HEK293T (cell line): ENCODE results near the gene GPR107.

Experiments
- CTCF ChIA-PET: fragments of 350-600 bp; formaldehyde crosslinking; extraction: SDS; loops from one replicate; lab custom pipeline; 2021; ENCODE audit warnings: antibody characterized with exemption, inconsistent platforms; lab: Yijun Ruan, JAX
- POLR2A ChIA-PET: fragments of 350-600 bp; formaldehyde crosslinking; extraction: SDS; loops from one replicate; lab custom pipeline; 2020; ENCODE audit warnings: antibody characterized with exemption, inconsistent platforms; lab: Yijun Ruan, JAX
- DNase-seq: peaks from one replicate; pipeline ENCODE4 v3.0.0; 2012; ENCODE audit warnings: mixed read lengths; ENCODE audit errors: extremely low spot score
- ARNT ChIP-seq: fragments of 450-650 bp; IDR thresholded peaks from 2 replicates; pipeline ENCODE4 v1.6.1; 2017; ENCODE audit warnings: mild to moderate bottlenecking
- BHLHE40 ChIP-seq: fragments of 450-650 bp; IDR thresholded peaks from 2 replicates; pipeline ENCODE4 v1.6.1; 2016; ENCODE audit warnings: mild to moderate bottlenecking, moderate library complexity, borderline replicate concordance
- CTBP1 ChIP-seq: fragments of 450-650 bp; IDR thresholded peaks from 2 replicates; pipeline ENCODE4 v1.6.1; 2016; ENCODE audit warnings: borderline replicate concordance
- ELF4 ChIP-seq: fragments of 450-650 bp; IDR thresholded peaks from 2 replicates; pipeline ENCODE4 v1.6.1; 2017; ENCODE audit warnings: antibody characterized with exemption
- FOXA1 ChIP-seq: fragments of 450-650 bp; IDR thresholded peaks from 2 replicates; pipeline ENCODE4 v1.6.1; 2016; ENCODE audit warnings: mild to moderate bottlenecking
- FOXK2 ChIP-seq: fragments of 450-650 bp; IDR thresholded peaks from 2 replicates; pipeline ENCODE4 v1.6.1; 2016; ENCODE audit warnings: mild to moderate bottlenecking
- FOXM1 ChIP-seq: fragments of 450-650 bp; IDR thresholded peaks from 2 replicates; pipeline ENCODE4 v1.6.1; 2017; ENCODE audit warnings: mild to moderate bottlenecking, borderline replicate concordance
- HDGF ChIP-seq: fragments of 450-650 bp; IDR thresholded peaks from 2 replicates; pipeline ENCODE4 v1.6.1; 2017; ENCODE audit warnings: antibody characterized with exemption, borderline replicate concordance
- L3MBTL2 ChIP-seq: fragments of 450-650 bp; conservative IDR thresholded peaks from 2 replicates; pipeline ENCODE4 v1.6.1; 2016; ENCODE audit warnings: mild to moderate bottlenecking
- LEF1 ChIP-seq: fragments of 450-650 bp; IDR thresholded peaks from 2 replicates; pipeline ENCODE4 v1.6.1; 2017; ENCODE audit warnings: mild to moderate bottlenecking, borderline replicate concordance
- NFRKB ChIP-seq: fragments of 450-650 bp; IDR thresholded peaks from 2 replicates; pipeline ENCODE4 v1.6.1; 2016; ENCODE audit warnings: mild to moderate bottlenecking, moderate library complexity
- SP1 ChIP-seq: fragments of 450-650 bp; IDR thresholded peaks from 2 replicates; pipeline ENCODE4 v1.6.1; 2017
- SUZ12 ChIP-seq: fragments of 450-650 bp; IDR thresholded peaks from 2 replicates; pipeline ENCODE4 v1.6.1; 2016; ENCODE audit warnings: mild to moderate bottlenecking
- TARDBP ChIP-seq: fragments of 450-650 bp; IDR thresholded peaks from 2 replicates; pipeline ENCODE4 v1.6.1; 2016
- ZNF384 ChIP-seq: fragments of 450-650 bp; IDR thresholded peaks from 2 replicates; pipeline ENCODE4 v1.6.1; 2016
- TF ChIP-seq, protein P1 (sequence below): fragments of 450-650 bp; IDR thresholded peaks from 2 replicates; pipeline ENCODE4 v1.6.1; 2016

Gene GPR107

GRCh38 chr9:130073373-130073772 lies 19.7 kb downstream of the GPR107 start:
- POLR2A ChIA-PET: no interaction called here
- TF ChIP-seq TARDBP: no peak
- TF ChIP-seq LEF1: no peak
- TF ChIP-seq BHLHE40: no peak
- TF ChIP-seq ARNT: no peak
- no peak for TF ChIP-seq FOXM1
- TF ChIP-seq SP1: no peak
- no peak for TF ChIP-seq HDGF
- no peak for TF ChIP-seq NFRKB
- TF ChIP-seq, protein P1, sequence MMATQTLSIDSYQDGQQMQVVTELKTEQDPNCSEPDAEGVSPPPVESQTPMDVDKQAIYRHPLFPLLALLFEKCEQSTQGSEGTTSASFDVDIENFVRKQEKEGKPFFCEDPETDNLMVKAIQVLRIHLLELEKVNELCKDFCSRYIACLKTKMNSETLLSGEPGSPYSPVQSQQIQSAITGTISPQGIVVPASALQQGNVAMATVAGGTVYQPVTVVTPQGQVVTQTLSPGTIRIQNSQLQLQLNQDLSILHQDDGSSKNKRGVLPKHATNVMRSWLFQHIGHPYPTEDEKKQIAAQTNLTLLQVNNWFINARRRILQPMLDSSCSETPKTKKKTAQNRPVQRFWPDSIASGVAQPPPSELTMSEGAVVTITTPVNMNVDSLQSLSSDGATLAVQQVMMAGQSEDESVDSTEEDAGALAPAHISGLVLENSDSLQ: no peak

DNA sequence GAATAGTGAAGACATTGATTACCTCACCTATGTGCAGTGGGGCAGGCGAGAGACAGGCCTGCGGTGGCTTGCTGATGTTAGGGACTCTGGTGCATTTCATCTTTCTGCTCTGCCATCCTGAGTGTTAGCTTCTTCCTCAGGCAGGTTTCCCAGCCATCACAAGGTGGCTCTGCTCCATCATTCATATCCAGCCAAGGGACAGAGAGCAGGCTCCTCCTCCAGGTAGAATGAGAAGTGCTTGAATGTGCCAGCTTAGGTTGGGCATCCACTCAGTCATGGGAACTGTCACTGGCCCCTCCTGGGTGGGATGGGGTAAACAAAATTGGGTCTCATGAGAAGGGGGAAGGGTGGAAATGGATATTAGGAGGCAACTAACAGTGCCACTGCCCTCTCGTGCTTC lies 24.8 kb downstream of the GPR107 start:
- POLR2A ChIA-PET: no interaction called here
- no peak for DNase-seq
- no peak for TF ChIP-seq FOXA1
- TF ChIP-seq ARNT: no peak
- TF ChIP-seq FOXK2: no peak
- no peak for TF ChIP-seq SP1
- TF ChIP-seq LEF1: no peak
- TF ChIP-seq ZNF384: no peak
- CTCF ChIA-PET: no interaction called here

More at GRCh38 chr9:130073373-130073772, 19.7 kb downstream of the GPR107 start:
- DNase-seq: no peak
- CTCF ChIA-PET: no interaction called here

GRCh38 chr9:130084337-130084736 lies 30.6 kb downstream of the GPR107 start:
- CTCF ChIA-PET: no interaction called here
- TF ChIP-seq TARDBP: no peak
- TF ChIP-seq LEF1: no peak
- TF ChIP-seq, protein P1: no peak
- TF ChIP-seq NFRKB: no peak
- TF ChIP-seq SUZ12: no peak
- TF ChIP-seq FOXK2: no peak
- no peak for TF ChIP-seq BHLHE40
- no peak for TF ChIP-seq ELF4
- TF ChIP-seq SP1: no peak
- no peak for TF ChIP-seq HDGF
- TF ChIP-seq L3MBTL2: no peak
- no peak for TF ChIP-seq FOXM1
- no peak for TF ChIP-seq ZNF384
- TF ChIP-seq FOXA1: no peak
- no peak for TF ChIP-seq CTBP1
- POLR2A ChIA-PET: no interaction called here
- no peak for DNase-seq

- DNase-seq: no peak
- no peak for TF ChIP-seq CTBP1
- TF ChIP-seq FOXM1: no peak
- no peak for TF ChIP-seq TARDBP
- TF ChIP-seq, protein P1: no peak
- TF ChIP-seq ARNT: no peak
- TF ChIP-seq SUZ12: no peak
- TF ChIP-seq FOXK2: no peak
- no peak for TF ChIP-seq ZNF384
- no peak for TF ChIP-seq NFRKB
- no peak for TF ChIP-seq SP1
- TF ChIP-seq FOXA1: no peak
- no peak for TF ChIP-seq BHLHE40
- TF ChIP-seq HDGF: no peak
- TF ChIP-seq LEF1: no peak
- TF ChIP-seq L3MBTL2: no peak
- no peak for TF ChIP-seq ELF4
- ChIA-PET CTCF (no interaction called here), POLR2A (no interaction called here)
Measured at GRCh38 chr9:130088051-130088450, 34.3 kb downstream of the GPR107 start.

GRCh38 chr9:130089141-130089540 lies 35.4 kb downstream of the GPR107 start:
- no peak for TF ChIP-seq FOXM1
- no peak for TF ChIP-seq TARDBP
- TF ChIP-seq HDGF: no peak
- TF ChIP-seq FOXK2: no peak
- no peak for TF ChIP-seq BHLHE40
- TF ChIP-seq SP1: no peak
- no peak for TF ChIP-seq NFRKB
- no peak for TF ChIP-seq ELF4
- TF ChIP-seq ZNF384: no peak
- TF ChIP-seq LEF1: no peak
- TF ChIP-seq FOXA1: no peak
- no peak for TF ChIP-seq CTBP1
- no peak for TF ChIP-seq SUZ12
- TF ChIP-seq L3MBTL2: no peak
- TF ChIP-seq, protein P1: no peak
- TF ChIP-seq ARNT: no peak
- CTCF ChIA-PET: no interaction called here
- no peak for DNase-seq
- POLR2A ChIA-PET: no interaction called here

DNA sequence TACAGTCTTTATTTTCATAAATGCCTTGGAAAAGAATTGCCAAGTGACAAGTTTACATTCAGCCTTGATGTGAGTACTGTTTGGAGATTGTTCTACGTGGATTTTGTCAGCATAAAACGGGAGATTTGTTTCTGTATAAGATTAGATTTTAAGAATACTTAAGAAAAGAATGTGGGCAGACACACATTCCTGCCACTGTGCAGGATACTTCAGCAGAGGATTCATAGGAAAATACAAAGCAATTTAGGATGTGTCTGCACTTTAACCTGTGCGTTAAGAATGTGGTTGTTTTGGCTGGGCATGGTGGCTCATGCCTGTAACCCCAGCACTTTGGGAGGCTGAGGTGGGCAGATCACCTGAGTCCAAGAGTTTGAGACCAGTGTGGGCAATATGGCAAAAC lies 37.2 kb downstream of the GPR107 start:
- ChIA-PET CTCF (interaction anchor here (0.5 kb wide), 1 partner anchor 55 kb away, joined by 3 read pairs; no protein-coding TSS in a partner anchor), POLR2A (no interaction called here)
- TF ChIP-seq CTBP1 (no peak), TARDBP (no peak), LEF1 (no peak), FOXM1 (no peak), ARNT (no peak), FOXK2 (no peak), ZNF384 (no peak), L3MBTL2 (no peak), FOXA1 (no peak), ELF4 (no peak), SUZ12 (no peak)
- DNase-seq: no peak
